ENCODE results near the gene TNIP1. TPM values are rescaled to one million over a fixed set of nuclear protein-coding genes. Genes with fewer than 3 reads are reported as not detected.
A peak's percentile ranks its signal among the peaks of the same experiment; 100 is the strongest.

Gene TNIP1
- total and polyA plus RNA-seq, 10 donors: 67.7 to 260 (median 199) TPM

DNA sequence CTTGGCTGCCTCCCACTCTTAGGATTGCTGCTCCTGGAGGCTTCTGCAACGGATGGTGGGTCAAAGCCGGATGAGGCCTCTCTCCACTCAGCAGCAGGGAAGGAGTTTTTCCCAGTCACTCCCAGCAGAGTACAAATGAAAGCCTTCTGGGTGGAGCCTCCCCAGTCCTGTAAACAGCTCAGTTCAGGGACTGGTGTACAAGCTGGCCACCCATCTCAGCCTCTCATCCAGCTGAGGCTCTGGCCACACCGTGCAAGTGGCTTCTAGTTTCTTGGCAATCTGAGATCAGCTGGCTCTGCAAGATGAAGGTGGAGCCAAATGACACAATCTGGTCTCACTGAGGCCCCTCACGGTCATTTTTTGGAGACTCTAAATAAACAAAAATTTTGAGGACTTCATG, 50.5 kb downstream of the TNIP1 start:
- WGBS, 5 donors: 73 to 96% (median 83%) methylated on average over 4 of the region's 4 CpGs
- TF ChIP-seq POLR2AphosphoS5 (IDR thresholded peaks at IDR 0.05): peak in 2 of 3 donors; percentile 43 to 59
- no peak for TF ChIP-seq POLR2A (IDR thresholded peaks at IDR 0.05)
- H3K4me3 ChIP-seq: no peak overlapping the region
- H3K4me1 ChIP-seq: peaks cover 2 to 53% (median 25%) of the 10 kb centered on the region in 6 donors
- DNase-seq: no peak
- peaks cover 0 to 100% (median 92%) of the 10 kb centered on the region in 6 donors for H3K36me3 ChIP-seq
- H3K27me3 ChIP-seq (replicated peaks in 1 of 7): no peaks in the 10 kb centered on the region
- intact Hi-C loops (cut with DNase I; ENCODE audit: low total_unique reads): no loop called here
- H3K9me3 ChIP-seq: no peaks in the 10 kb centered on the region
- peak overlapping the region in 6 of 8 donors; percentile 43 to 89 (median 86) for H3K27ac ChIP-seq

DNA sequence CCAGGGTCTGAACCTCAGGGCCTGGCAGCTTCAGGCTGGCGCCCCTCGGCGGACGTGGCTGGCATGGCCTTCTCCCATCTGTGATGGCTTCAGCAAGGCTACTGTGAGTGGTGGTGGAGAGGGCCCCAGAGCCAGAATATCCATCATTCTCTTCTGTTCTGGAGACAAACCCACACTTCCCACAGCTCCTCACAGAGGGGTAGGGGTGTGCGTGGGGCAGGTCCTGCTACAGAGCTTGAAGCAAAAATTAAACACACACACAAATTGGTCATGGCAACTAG, 50.8 kb downstream of the TNIP1 start:
- Histone ChIP-seq H3K4me1 (peaks cover 2 to 57% (median 29%) of the 10 kb centered on the region in 6 donors), H3K36me3 (peaks cover 0 to 100% (median 88%) of the 10 kb centered on the region in 6 donors)

DNA sequence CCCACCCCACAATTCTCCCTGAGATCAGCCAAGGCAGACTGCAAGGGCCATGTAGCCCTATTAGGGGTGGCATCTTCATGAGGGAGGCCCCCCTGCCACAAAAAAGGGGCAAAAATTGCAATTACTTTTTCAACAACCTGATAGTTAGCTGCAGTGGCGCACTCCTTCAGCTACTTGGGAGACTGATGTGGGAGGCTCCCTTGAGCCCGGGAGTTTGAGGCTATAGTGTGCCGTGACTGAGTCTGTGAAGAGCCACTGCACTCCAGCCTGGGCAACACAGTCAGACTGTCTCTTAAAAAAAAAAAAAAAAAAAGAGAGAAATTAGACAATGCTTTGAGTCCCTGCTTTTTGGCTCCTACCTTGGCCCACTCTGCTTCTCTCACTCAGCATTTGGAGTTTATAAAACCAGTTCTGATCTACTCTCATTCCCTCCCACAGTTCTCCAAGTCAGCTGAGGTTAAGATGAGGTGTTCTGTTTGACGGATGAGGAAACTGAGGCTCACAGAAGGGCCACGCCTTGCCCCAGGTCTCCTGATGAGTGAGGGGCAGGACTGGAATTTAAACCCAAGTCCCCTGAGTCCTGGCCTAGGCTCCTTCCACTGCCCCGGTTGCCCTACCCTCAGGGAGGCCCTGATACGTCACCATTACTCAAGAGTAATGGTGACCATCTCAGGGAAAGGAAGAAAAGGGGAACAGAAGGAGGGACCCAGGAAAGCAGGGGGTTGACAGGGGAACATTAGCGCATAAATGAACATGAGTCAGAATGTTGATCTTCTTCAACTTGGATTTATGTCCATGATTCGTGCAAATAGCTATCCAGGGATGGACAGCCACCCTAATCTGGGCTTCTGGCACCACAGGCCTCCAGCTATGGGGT, 51.4 kb downstream of the TNIP1 start:
- TF ChIP-seq POLR2AphosphoS5 (IDR thresholded peaks at IDR 0.05) (peak in 2 of 3 donors; percentile 31 to 32), POLR2A (IDR thresholded peaks at IDR 0.05) (no peak)
- H3K9me3 ChIP-seq: no peaks in the 10 kb centered on the region
- intact Hi-C loops (cut with DNase I; ENCODE audit: low total_unique reads): no loop called here
- DNase-seq: no peak
- H3K36me3 ChIP-seq: peaks cover 0 to 100% (median 82%) of the 10 kb centered on the region in 6 donors
- H3K27me3 ChIP-seq (replicated peaks in 1 of 7): no peaks in the 10 kb centered on the region
- peaks cover 5 to 62% (median 34%) of the 10 kb centered on the region in 6 donors for H3K4me1 ChIP-seq
- peak overlapping the region in 7 of 8 donors; percentile 43 to 89 (median 85) for H3K27ac ChIP-seq
- 83 to 95% (median 93%) methylated on average over 9 of the region's 9 CpGs for WGBS, 5 donors
- no peak overlapping the region for H3K4me3 ChIP-seq

More for the DNA sequence above, 50.8 kb downstream of the TNIP1 start:
- TF ChIP-seq, protein P1, sequence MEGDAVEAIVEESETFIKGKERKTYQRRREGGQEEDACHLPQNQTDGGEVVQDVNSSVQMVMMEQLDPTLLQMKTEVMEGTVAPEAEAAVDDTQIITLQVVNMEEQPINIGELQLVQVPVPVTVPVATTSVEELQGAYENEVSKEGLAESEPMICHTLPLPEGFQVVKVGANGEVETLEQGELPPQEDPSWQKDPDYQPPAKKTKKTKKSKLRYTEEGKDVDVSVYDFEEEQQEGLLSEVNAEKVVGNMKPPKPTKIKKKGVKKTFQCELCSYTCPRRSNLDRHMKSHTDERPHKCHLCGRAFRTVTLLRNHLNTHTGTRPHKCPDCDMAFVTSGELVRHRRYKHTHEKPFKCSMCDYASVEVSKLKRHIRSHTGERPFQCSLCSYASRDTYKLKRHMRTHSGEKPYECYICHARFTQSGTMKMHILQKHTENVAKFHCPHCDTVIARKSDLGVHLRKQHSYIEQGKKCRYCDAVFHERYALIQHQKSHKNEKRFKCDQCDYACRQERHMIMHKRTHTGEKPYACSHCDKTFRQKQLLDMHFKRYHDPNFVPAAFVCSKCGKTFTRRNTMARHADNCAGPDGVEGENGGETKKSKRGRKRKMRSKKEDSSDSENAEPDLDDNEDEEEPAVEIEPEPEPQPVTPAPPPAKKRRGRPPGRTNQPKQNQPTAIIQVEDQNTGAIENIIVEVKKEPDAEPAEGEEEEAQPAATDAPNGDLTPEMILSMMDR (IDR thresholded peaks at IDR 0.05 in 8 of 11, conservative IDR thresholded peaks at IDR 0.05 in 3 of 11): no peak
- peak in 2 of 3 donors; percentile 57 to 88 for TF ChIP-seq POLR2AphosphoS5 (IDR thresholded peaks at IDR 0.05)
- DNase-seq: no peak
- H3K9me3 ChIP-seq: no peaks in the 10 kb centered on the region
- H3K27me3 ChIP-seq (replicated peaks in 1 of 7): no peaks in the 10 kb centered on the region
- intact Hi-C loops (cut with DNase I; ENCODE audit: low total_unique reads): no loop called here
- 81 to 94% (median 89%) methylated on average over 1 to 5 of the region's 5 CpGs for WGBS, 5 donors
- no peak overlapping the region for H3K4me3 ChIP-seq
- peak overlapping the region in 7 of 8 donors; percentile 43 to 89 (median 85) for H3K27ac ChIP-seq

DNA sequence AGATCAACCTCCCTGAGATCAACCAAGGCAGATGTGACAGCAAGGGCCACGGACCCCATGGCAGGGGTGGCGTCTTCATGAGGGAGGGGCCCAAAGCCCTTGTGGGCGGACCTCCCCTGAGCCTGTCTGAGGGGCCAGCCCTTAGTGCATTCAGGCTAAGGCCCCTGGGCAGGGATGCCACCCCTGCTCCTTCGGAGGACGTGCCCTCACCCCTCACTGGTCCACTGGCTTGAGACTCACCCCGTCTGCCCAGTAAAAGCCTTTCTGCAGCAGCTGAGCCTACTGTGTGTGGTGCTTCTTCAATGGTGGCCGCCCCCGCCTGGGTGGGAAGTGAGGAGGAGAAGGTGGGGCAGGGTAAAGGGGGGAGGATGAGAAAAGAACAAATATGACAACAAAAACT, 52.1 kb downstream of the TNIP1 start:
- TF ChIP-seq POLR2A (IDR thresholded peaks at IDR 0.05): no peak
- TF ChIP-seq, protein P1 (IDR thresholded peaks at IDR 0.05 in 8 of 11, conservative IDR thresholded peaks at IDR 0.05 in 3 of 11): no peak
- TF ChIP-seq POLR2AphosphoS5 (IDR thresholded peaks at IDR 0.05): peak in 2 of 3 donors; percentile 55 to 82
- no peak for DNase-seq
- peaks cover 0 to 100% (median 76%) of the 10 kb centered on the region in 6 donors for H3K36me3 ChIP-seq
- peak overlapping the region in 6 of 8 donors; percentile 23 to 89 (median 86) for H3K27ac ChIP-seq
- H3K27me3 ChIP-seq (replicated peaks in 1 of 7): no peaks in the 10 kb centered on the region
- intact Hi-C loops (cut with DNase I; ENCODE audit: low total_unique reads): no loop called here
- H3K9me3 ChIP-seq: no peaks in the 10 kb centered on the region
- no peak overlapping the region for H3K4me3 ChIP-seq
- peaks cover 9 to 69% (median 41%) of the 10 kb centered on the region in 6 donors for H3K4me1 ChIP-seq
- 89 to 95% (median 92%) methylated on average over 5 to 8 of the region's 8 CpGs for WGBS, 5 donors

DNA sequence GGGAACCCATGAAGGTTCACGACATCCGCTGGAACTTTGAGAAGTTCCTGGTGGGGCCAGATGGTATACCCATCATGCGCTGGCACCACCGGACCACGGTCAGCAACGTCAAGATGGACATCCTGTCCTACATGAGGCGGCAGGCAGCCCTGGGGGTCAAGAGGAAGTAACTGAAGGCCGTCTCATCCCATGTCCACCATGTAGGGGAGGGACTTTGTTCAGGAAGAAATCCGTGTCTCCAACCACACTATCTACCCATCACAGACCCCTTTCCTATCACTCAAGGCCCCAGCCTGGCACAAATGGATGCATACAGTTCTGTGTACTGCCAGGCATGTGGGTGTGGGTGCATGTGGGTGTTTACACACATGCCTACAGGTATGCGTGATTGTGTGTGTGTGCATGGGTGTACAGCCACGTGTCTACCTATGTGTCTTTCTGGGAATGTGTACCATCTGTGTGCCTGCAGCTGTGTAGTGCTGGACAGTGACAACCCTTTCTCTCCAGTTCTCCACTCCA, 52.8 kb downstream of the TNIP1 start:
- TF ChIP-seq, protein P1 (IDR thresholded peaks at IDR 0.05 in 8 of 11, conservative IDR thresholded peaks at IDR 0.05 in 3 of 11): no peak
- TF ChIP-seq POLR2A (IDR thresholded peaks at IDR 0.05) (no peak), POLR2AphosphoS5 (IDR thresholded peaks at IDR 0.05) (peak in 2 of 3 donors; percentile 73 to 74)
- intact Hi-C loops (cut with DNase I; ENCODE audit: low total_unique reads): no loop called here
- DNase-seq: no peak
- peak overlapping the region; percentile 53 to 89 (median 84) for H3K27ac ChIP-seq
- peaks cover 0 to 94% (median 69%) of the 10 kb centered on the region in 6 donors for H3K36me3 ChIP-seq
- no peaks in the 10 kb centered on the region for H3K9me3 ChIP-seq
- no peaks in the 10 kb centered on the region for H3K27me3 ChIP-seq (replicated peaks in 1 of 7)
- H3K4me3 ChIP-seq: no peak overlapping the region
- H3K4me1 ChIP-seq: peaks cover 9 to 76% (median 47%) of the 10 kb centered on the region in 6 donors
- 62 to 77% (median 69%) methylated on average over 11 of the region's 11 CpGs for WGBS, 5 donors

Measured in spleen (tissue), 11 donors.